HEK293T (cell line): Measurements from ENCODE around the gene FKRP.
"Not testable (repeated sequence)": the region's sequence is repeated elsewhere in the genome, so short reads cannot be mapped to it uniquely, and the experiment has no call there.

Source experiments
- CTCF ChIA-PET: fragments of 350-600 bp; formaldehyde crosslinking; extraction: SDS; loops from one replicate; lab custom pipeline; 2021; ENCODE audit warnings: antibody characterized with exemption, inconsistent platforms; lab: Yijun Ruan, JAX
- POLR2A ChIA-PET: fragments of 350-600 bp; formaldehyde crosslinking; extraction: SDS; loops from one replicate; lab custom pipeline; 2020; ENCODE audit warnings: antibody characterized with exemption, inconsistent platforms; lab: Yijun Ruan, JAX
- DNase-seq: peaks from one replicate; pipeline ENCODE4 v3.0.0; 2012; ENCODE audit warnings: mixed read lengths; ENCODE audit errors: extremely low spot score
- ARNT ChIP-seq: fragments of 450-650 bp; IDR thresholded peaks from 2 replicates; pipeline ENCODE4 v1.6.1; 2017; ENCODE audit warnings: mild to moderate bottlenecking
- BHLHE40 ChIP-seq: fragments of 450-650 bp; IDR thresholded peaks from 2 replicates; pipeline ENCODE4 v1.6.1; 2016; ENCODE audit warnings: mild to moderate bottlenecking, moderate library complexity, borderline replicate concordance
- CTBP1 ChIP-seq: fragments of 450-650 bp; IDR thresholded peaks from 2 replicates; pipeline ENCODE4 v1.6.1; 2016; ENCODE audit warnings: borderline replicate concordance
- ELF4 ChIP-seq: fragments of 450-650 bp; IDR thresholded peaks from 2 replicates; pipeline ENCODE4 v1.6.1; 2017; ENCODE audit warnings: antibody characterized with exemption
- FOXA1 ChIP-seq: fragments of 450-650 bp; IDR thresholded peaks from 2 replicates; pipeline ENCODE4 v1.6.1; 2016; ENCODE audit warnings: mild to moderate bottlenecking
- FOXK2 ChIP-seq: fragments of 450-650 bp; IDR thresholded peaks from 2 replicates; pipeline ENCODE4 v1.6.1; 2016; ENCODE audit warnings: mild to moderate bottlenecking
- FOXM1 ChIP-seq: fragments of 450-650 bp; IDR thresholded peaks from 2 replicates; pipeline ENCODE4 v1.6.1; 2017; ENCODE audit warnings: mild to moderate bottlenecking, borderline replicate concordance
- HDGF ChIP-seq: fragments of 450-650 bp; IDR thresholded peaks from 2 replicates; pipeline ENCODE4 v1.6.1; 2017; ENCODE audit warnings: antibody characterized with exemption, borderline replicate concordance
- L3MBTL2 ChIP-seq: fragments of 450-650 bp; conservative IDR thresholded peaks from 2 replicates; pipeline ENCODE4 v1.6.1; 2016; ENCODE audit warnings: mild to moderate bottlenecking
- LEF1 ChIP-seq: fragments of 450-650 bp; IDR thresholded peaks from 2 replicates; pipeline ENCODE4 v1.6.1; 2017; ENCODE audit warnings: mild to moderate bottlenecking, borderline replicate concordance
- NFRKB ChIP-seq: fragments of 450-650 bp; IDR thresholded peaks from 2 replicates; pipeline ENCODE4 v1.6.1; 2016; ENCODE audit warnings: mild to moderate bottlenecking, moderate library complexity
- PKNOX1 ChIP-seq: fragments of 450-650 bp; IDR thresholded peaks from 2 replicates; pipeline ENCODE4 v1.6.1; 2016
- SP1 ChIP-seq: fragments of 450-650 bp; IDR thresholded peaks from 2 replicates; pipeline ENCODE4 v1.6.1; 2017
- SUZ12 ChIP-seq: fragments of 450-650 bp; IDR thresholded peaks from 2 replicates; pipeline ENCODE4 v1.6.1; 2016; ENCODE audit warnings: mild to moderate bottlenecking
- TARDBP ChIP-seq: fragments of 450-650 bp; IDR thresholded peaks from 2 replicates; pipeline ENCODE4 v1.6.1; 2016
- ZNF384 ChIP-seq: fragments of 450-650 bp; IDR thresholded peaks from 2 replicates; pipeline ENCODE4 v1.6.1; 2016

The FKRP gene

GRCh38 chr19:46766569-46767317 lies 20.9 kb downstream of the FKRP start:
- POLR2A ChIA-PET, result interaction anchor here (0.9 to 1.9 kb wide), 4 partner anchors 9 to 22 kb away, joined by 3 to 16 read pairs (median 5); partner anchors contain the start of gene SLC1A5
- TF ChIP-seq ZNF384 (peak; percentile 47; the same call in 1 of the 2 replicates), SP1 (no peak)
- DNase-seq, result peak; percentile 74
- CTCF ChIA-PET, result interaction anchor here (0.6 to 1.7 kb wide), 15 partner anchors 9 to 76 kb away, joined by 3 to 13 read pairs (median 3); no protein-coding TSS in a partner anchor

DNA sequence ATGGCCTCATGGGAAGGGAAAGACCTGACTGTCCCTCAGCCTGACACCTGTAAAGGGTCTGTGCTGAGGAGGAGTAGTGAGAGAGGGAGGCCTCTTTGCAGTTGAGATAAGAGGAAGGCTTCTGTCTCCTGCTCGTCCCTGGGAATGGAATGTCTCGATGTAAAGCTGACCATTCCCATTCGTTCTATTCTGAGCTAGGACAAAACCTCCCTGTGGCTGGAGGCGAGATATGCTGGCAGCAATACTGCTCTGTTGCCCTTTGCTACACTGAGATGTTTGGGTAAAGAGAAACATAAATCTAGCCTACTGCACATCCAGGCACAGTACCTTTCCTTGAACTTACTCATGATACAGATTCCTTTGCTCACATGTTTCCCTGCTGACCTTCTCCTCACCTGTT lies 22.9 kb downstream of the FKRP start:
- DNase-seq, POLR2A ChIA-PET: not testable (repeated sequence)
- CTCF ChIA-PET, result interaction anchor here (1.4 to 1.5 kb wide), 2 partner anchors 11 kb away, joined by 4 to 5 read pairs; no protein-coding TSS in a partner anchor

DNA sequence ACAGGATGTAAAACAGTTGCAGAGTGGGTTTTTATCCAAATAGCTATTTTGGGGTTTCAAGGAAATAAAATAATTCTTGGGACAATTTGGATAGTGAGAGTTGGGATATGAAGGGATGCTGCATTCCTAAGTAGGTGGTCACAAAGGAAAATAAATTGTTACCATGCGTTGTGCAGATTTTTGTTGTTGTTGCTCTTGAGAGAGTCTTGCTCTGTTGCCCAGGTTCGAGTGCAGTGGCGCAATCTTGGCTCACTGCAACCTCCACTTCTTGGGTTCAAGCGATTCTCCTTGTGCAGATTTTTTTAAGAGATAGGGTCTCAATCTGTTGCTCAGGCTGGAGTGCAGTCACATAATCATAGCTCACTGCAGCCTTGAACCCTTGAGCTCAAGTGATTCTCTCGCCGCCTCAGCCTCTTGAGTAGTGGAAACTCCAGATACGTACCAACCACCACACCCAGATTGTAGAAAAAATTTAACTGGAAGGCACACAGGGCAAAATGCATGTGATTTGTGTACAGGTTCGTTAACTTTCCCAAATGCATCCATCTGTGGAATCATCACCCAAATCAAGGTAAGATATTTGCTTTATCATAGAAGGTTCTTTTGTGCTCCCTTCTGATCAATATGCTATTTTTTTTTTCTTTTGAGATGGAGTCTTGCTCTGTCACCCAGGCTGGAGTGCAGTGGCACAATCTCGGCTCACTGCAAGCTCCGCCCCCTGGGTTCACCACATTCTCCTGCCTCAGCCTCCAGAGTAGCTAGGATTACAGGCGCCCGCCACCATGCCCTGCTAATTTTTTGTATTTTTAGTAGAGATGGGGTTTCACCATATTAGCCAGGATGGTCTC lies 26.5 kb downstream of the FKRP start:
- TF ChIP-seq HDGF, result no peak
- no peak for TF ChIP-seq SP1
- TF ChIP-seq FOXM1, result no peak
- no peak for TF ChIP-seq SUZ12
- TF ChIP-seq PKNOX1, result no peak
- no peak for DNase-seq
- ChIA-PET CTCF (interaction anchor here (0.6 kb wide), 1 partner anchor 8 kb away, joined by 3 read pairs; no protein-coding TSS in a partner anchor), POLR2A (interaction anchor here (1.4 kb wide), 1 partner anchor 16 kb away, joined by 6 read pairs; the partner anchor contains the start of gene SLC1A5)

GRCh38 chr19:46773018-46773399 lies 27.2 kb downstream of the FKRP start:
- no peak for DNase-seq
- no peak for TF ChIP-seq ARNT
- no peak for TF ChIP-seq CTBP1
- no peak for TF ChIP-seq TARDBP
- TF ChIP-seq SUZ12, result no peak
- TF ChIP-seq ZNF384, result no peak
- TF ChIP-seq FOXA1, result no peak
- no peak for TF ChIP-seq SP1
- TF ChIP-seq NFRKB, result no peak
- TF ChIP-seq PKNOX1, result no peak
- TF ChIP-seq HDGF, result no peak
- no peak for TF ChIP-seq L3MBTL2
- TF ChIP-seq ELF4, result no peak
- TF ChIP-seq FOXM1, result no peak
- no peak for TF ChIP-seq LEF1
- TF ChIP-seq FOXK2, result no peak
- no peak for TF ChIP-seq BHLHE40
- CTCF ChIA-PET, result no interaction called here
- POLR2A ChIA-PET, result interaction anchor here (1.4 kb wide), 1 partner anchor 16 kb away, joined by 6 read pairs; the partner anchor contains the start of gene SLC1A5

DNA sequence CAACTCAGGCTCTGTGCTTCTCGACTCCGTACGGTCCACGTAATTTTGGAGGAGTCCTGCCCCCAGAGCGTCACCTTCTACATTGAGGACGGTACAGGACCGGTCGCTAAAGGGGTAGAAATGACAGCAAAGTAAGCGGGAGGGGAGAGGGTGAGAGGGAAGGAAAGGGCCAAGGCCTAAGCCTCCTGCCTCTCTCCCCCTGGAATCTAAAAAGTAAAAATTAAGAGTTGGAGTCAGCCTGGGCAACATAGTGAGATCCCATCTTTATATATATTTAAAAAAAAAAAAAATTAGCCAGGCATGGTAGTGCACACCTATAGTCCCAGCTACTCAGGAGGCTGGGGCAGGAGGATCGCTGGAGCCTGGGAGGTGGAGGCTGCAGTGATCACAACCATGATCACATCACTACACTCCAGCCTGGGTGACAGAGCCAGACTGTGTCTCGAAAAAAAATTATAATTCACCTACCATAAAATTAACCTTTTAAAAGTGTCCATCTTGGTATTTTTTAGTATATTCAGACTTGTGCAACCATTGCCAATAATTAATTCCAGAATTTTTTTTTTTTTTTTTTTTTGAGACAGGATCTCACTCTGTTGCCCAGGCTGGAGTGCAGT lies 29.9 kb downstream of the FKRP start:
- TF ChIP-seq SUZ12 (no peak), ARNT (no peak), TARDBP (no peak), FOXA1 (no peak), NFRKB (no peak), PKNOX1 (no peak), ELF4 (no peak), FOXM1 (no peak), SP1 (no peak), L3MBTL2 (no peak)
- ChIA-PET CTCF (no interaction called here), POLR2A (no interaction called here)
- no peak for DNase-seq
